Smooth muscle cell (in vitro differentiated cells): ENCODE data around the gene SH3TC1. TPM values are rescaled to one million over a fixed set of nuclear protein-coding genes. Genes with fewer than 3 reads are reported as not detected.

ENCODE experiments used
- DNase-seq: peaks from one replicate; lab custom pipeline; 2025; ENCODE audit not compliant: unreplicated experiment; lab: John Stamatoyannopoulos, UW
- H2AFZ ChIP-seq: fragments of 200-600 bp; sonication (generic); 2 replicates; pipeline ENCODE4 v1.6.0; 2016; ENCODE audit warnings: antibody characterized with exemption, low read depth, mild to moderate bottlenecking
- H3F3A ChIP-seq: fragments of 200-600 bp; sonication (generic); 2 replicates; pipeline ENCODE4 v1.6.0; 2017; ENCODE audit warnings: antibody characterized with exemption, low read depth
- H3K27ac ChIP-seq: fragments of 200-600 bp; sonication (generic); 2 replicates; pipeline ENCODE4 v1.5.1; 2016; ENCODE audit warnings: low read depth, mild to moderate bottlenecking
- H3K27me3 ChIP-seq: fragments of 200-600 bp; sonication (generic); 2 replicates; pipeline ENCODE4 v1.6.1; 2016; ENCODE audit warnings: low read depth, mild to moderate bottlenecking
- H3K36me3 ChIP-seq: fragments of 200-600 bp; sonication (generic); 2 replicates; pipeline ENCODE4 v1.5.1; 2016; ENCODE audit warnings: low read depth
- H3K4me1 ChIP-seq: fragments of 200-600 bp; sonication (generic); 2 replicates; pipeline ENCODE4 v1.5.1; 2016; ENCODE audit warnings: low read depth
- H3K4me2 ChIP-seq: fragments of 200-600 bp; sonication (generic); 2 replicates; pipeline ENCODE4 v1.6.0; 2016; ENCODE audit warnings: mild to moderate bottlenecking
- H3K4me3 ChIP-seq: fragments of 200-600 bp; sonication (generic); 2 replicates; pipeline ENCODE4 v1.5.1; 2016; ENCODE audit warnings: mild to moderate bottlenecking
- H3K79me2 ChIP-seq: fragments of 200-600 bp; sonication (generic); 2 replicates; pipeline ENCODE4 v1.6.0; 2016; ENCODE audit warnings: low read depth, mild to moderate bottlenecking
- H3K9ac ChIP-seq: fragments of 200-600 bp; sonication (generic); 2 replicates; pipeline ENCODE4 v1.6.0; 2016; ENCODE audit warnings: low read depth
- H3K9me3 ChIP-seq: fragments of 200-600 bp; sonication (generic); replicated peaks from 2 replicates; pipeline ENCODE4 v1.5.1; 2016; ENCODE audit warnings: low read depth
- H4K20me1 ChIP-seq: fragments of 200-600 bp; sonication (generic); 2 replicates; pipeline ENCODE4 v1.6.0; 2016; ENCODE audit warnings: low read depth
- CTCF ChIP-seq: fragments of 200-600 bp; sonication (generic); IDR thresholded peaks from 2 replicates; pipeline ENCODE4 v1.5.1; 2017; ENCODE audit warnings: borderline replicate concordance, mild to moderate bottlenecking, antibody characterized with exemption; ENCODE audit not compliant: insufficient read depth, poor library complexity, severe bottlenecking
- WGBS: methylation state at CpG from one replicate; pipeline ENCODE4 v1.1.7; 2016; ENCODE audit warnings: low lambda C conversion rate; 5-methylcytosine and 5-hydroxymethylcytosine counted together
- polyA plus RNA-seq: library from polyadenylated mRNA; unstranded; fragments of >200 nt; fragmentation: Nextera tagmentation; extraction: Ambion mirVana; gene quantifications from 2 replicates; pipeline ENCODE4 v1.2.1, GENCODE V29; 2016
- total RNA-seq: library from RNA; depleted of rRNA; stranded (reverse); fragments of >200 nt; gene quantifications from 2 replicates; pipeline ENCODE4 v1.2.3, GENCODE V29; 2014

SH3TC1 gene
- total and polyA plus RNA-seq, 2 experiments from 2014 or later, result 7.8 to 17.7 TPM

- H3K27me3 ChIP-seq, result no peaks in the 10 kb centered on the region
- H3K4me1 ChIP-seq, result no peaks in the 10 kb centered on the region
- H3K4me2 ChIP-seq, result no peak overlapping the region
- no peak for TF ChIP-seq CTCF
- H3K4me3 ChIP-seq, result no peak overlapping the region
- no peaks in the 10 kb centered on the region for H3K9me3 ChIP-seq
- no peak overlapping the region for H3K9ac ChIP-seq
- no peaks in the 10 kb centered on the region for H3F3A ChIP-seq
- no peak for DNase-seq
- no peak overlapping the region for H2AFZ ChIP-seq
- H4K20me1 ChIP-seq, result no peaks in the 10 kb centered on the region
- WGBS, result 95% methylated on average over 24 of the region's 24 CpGs
- no peaks in the 10 kb centered on the region for H3K36me3 ChIP-seq
- no peaks in the 10 kb centered on the region for H3K79me2 ChIP-seq
- H3K27ac ChIP-seq, result no peak overlapping the region
Observed at GRCh38 chr4:8236106-8236919, 37.2 kb downstream of the SH3TC1 start.

- Histone ChIP-seq H3K27ac (no peak overlapping the region), H3K4me3 (no peak overlapping the region), H3K4me2 (no peak overlapping the region), H4K20me1 (no peaks in the 10 kb centered on the region), H3K27me3 (no peaks in the 10 kb centered on the region), H3K36me3 (no peaks in the 10 kb centered on the region), H3F3A (no peaks in the 10 kb centered on the region), H2AFZ (no peak overlapping the region), H3K9me3 (no peaks in the 10 kb centered on the region), H3K4me1 (no peaks in the 10 kb centered on the region), H3K79me2 (no peaks in the 10 kb centered on the region), H3K9ac (no peak overlapping the region)
- WGBS, result 96% methylated on average over 9 of the region's 9 CpGs
- TF ChIP-seq CTCF, result no peak
- no peak for DNase-seq
Observed at GRCh38 chr4:8236920-8237195, 37.8 kb downstream of the SH3TC1 start.

GRCh38 chr4:8237256-8237989 lies 38.3 kb downstream of the SH3TC1 start:
- Histone ChIP-seq H3K9me3 (no peaks in the 10 kb centered on the region), H3K79me2 (no peaks in the 10 kb centered on the region), H3K4me1 (peaks cover 2% of the 10 kb centered on the region), H3K27ac (no peak overlapping the region), H4K20me1 (no peaks in the 10 kb centered on the region), H3K4me2 (no peak overlapping the region), H3K4me3 (no peak overlapping the region), H3K27me3 (no peaks in the 10 kb centered on the region), H3K36me3 (no peaks in the 10 kb centered on the region), H2AFZ (no peak overlapping the region), H3K9ac (no peak overlapping the region), H3F3A (no peaks in the 10 kb centered on the region)
- 94% methylated on average over 22 of the region's 29 CpGs for WGBS
- no peak for DNase-seq
- TF ChIP-seq CTCF, result no peak
